DND-41 (cell line): ENCODE results near the gene LAG3.

Source experiments
- CTCF ChIP-seq: IDR thresholded peaks from 2 replicates; pipeline ENCODE4 v1.5.1; 2012; ENCODE audit warnings: borderline replicate concordance, low read length, moderate library complexity, mild to moderate bottlenecking; ENCODE audit not compliant: poor library complexity, severe bottlenecking; ENCODE audit errors: extremely low read depth
- EZH2 ChIP-seq: IDR thresholded peaks from 3 replicates; pipeline ENCODE4 v1.6.1; 2012; ENCODE audit warnings: borderline replicate concordance, low read depth, mild to moderate bottlenecking, moderate library complexity, low read length, inconsistent platforms; ENCODE audit not compliant: severe bottlenecking

GRCh38 chr12:6818222-6818621, 45.9 kb downstream of the LAG3 start:
- no peak for TF ChIP-seq EZH2
- TF ChIP-seq CTCF, result no peak
